ENCODE data around the gene PEDS1. TPM values are rescaled to one million over a fixed set of nuclear protein-coding genes. Genes with fewer than 3 reads are reported as not detected.

Gene PEDS1
- total RNA-seq, 1 donor from 2014 or later, result 9.5 TPM

DNA sequence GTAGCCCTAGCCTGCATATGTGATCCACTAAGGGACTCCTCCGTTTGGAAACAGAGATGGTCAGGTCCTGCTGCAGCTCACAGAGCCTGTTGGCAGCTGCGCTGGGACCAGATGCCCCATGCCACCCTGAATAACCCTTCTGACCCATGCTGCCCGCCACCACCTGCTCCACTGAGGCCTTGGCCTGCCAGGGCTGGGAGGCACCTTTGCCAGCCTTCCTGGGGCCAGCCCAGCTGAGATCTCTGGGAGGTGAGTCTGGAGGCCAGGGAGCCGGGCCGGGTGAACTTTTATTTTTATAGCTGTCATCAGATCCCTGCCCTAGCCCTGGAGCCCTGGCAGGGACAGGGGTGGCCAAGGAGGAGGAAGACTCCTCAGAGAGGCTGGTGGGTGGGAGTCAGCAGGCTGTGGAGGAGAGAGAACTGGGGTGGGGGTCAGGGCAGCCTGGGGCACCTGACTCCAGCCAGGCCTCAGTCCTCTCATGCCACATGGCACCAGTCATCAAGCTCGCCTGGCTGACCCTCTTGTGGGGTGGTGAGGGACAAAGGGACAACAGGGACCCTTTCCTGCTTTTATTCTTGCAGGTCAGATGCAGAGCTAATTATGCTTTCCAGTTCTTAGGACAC is 47.1 kb upstream of the PEDS1 start:
- H3K36me3 Mint-ChIP-seq, result no peaks in the 10 kb centered on the region
- TF ChIP-seq EZH2 (IDR thresholded peaks at IDR 0.05), result no peak
- TF ChIP-seq, protein P1, sequence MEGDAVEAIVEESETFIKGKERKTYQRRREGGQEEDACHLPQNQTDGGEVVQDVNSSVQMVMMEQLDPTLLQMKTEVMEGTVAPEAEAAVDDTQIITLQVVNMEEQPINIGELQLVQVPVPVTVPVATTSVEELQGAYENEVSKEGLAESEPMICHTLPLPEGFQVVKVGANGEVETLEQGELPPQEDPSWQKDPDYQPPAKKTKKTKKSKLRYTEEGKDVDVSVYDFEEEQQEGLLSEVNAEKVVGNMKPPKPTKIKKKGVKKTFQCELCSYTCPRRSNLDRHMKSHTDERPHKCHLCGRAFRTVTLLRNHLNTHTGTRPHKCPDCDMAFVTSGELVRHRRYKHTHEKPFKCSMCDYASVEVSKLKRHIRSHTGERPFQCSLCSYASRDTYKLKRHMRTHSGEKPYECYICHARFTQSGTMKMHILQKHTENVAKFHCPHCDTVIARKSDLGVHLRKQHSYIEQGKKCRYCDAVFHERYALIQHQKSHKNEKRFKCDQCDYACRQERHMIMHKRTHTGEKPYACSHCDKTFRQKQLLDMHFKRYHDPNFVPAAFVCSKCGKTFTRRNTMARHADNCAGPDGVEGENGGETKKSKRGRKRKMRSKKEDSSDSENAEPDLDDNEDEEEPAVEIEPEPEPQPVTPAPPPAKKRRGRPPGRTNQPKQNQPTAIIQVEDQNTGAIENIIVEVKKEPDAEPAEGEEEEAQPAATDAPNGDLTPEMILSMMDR (IDR thresholded peaks at IDR 0.05), result no peak
- TF ChIP-seq EZH2phosphoT487 (IDR thresholded peaks at IDR 0.05), result no peak
- H3F3A ChIP-seq (ENCODE audit: low read depth), result no peaks in the 10 kb centered on the region
- DNase-seq (ENCODE audit: low spot score), result no peak
- no peak overlapping the region for H3K27ac Mint-ChIP-seq
- H3K27me3 ChIP-seq, result no peaks in the 10 kb centered on the region
- H3K79me2 ChIP-seq (ENCODE audit: low read depth), result no peaks in the 10 kb centered on the region
- H3K36me3 ChIP-seq, result no peaks in the 10 kb centered on the region
- H3K27ac ChIP-seq, result no peak overlapping the region
- H2AFZ ChIP-seq (replicated peaks), result no peak overlapping the region
- no peak overlapping the region for H3K4me3 Mint-ChIP-seq
- no peaks in the 10 kb centered on the region for H3K9me3 ChIP-seq (ENCODE audit: low read depth)
- peaks cover 11% of the 10 kb centered on the region for H3K9me3 Mint-ChIP-seq
- H4K20me1 ChIP-seq (ENCODE audit: low read depth), result no peaks in the 10 kb centered on the region
- peaks cover 10% of the 10 kb centered on the region for H3K4me1 Mint-ChIP-seq
- no peak overlapping the region for H3K4me3 ChIP-seq
- peaks cover 7% of the 10 kb centered on the region for H3K27me3 Mint-ChIP-seq (ENCODE audit: insufficient read depth, low read depth)
- H3K9ac ChIP-seq, result no peak overlapping the region
- no peak overlapping the region for H3K4me2 ChIP-seq
- H3K4me1 ChIP-seq, result no peaks in the 10 kb centered on the region

DNA sequence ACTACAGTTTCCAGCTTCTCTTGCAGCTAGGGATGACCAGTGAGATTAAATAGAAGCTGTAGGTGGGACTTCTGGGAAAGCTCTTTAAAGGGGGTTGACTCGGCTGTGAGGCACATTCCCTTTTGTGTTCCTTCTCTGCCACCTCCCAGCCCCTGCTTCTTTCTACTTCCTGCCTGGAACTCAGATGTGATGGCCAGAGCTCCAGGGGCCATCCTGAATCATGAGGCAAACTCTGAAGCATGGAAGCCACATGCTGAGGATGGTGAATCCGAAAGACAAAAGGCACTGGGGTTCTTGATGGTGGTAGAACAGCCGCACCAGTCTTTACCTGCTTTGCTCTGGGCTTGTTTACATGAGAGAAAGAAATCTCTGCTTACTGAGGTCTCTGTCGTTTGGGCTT is 46.2 kb upstream of the PEDS1 start:
- Mint-ChIP-seq H3K27me3 (ENCODE audit: insufficient read depth, low read depth) (peaks cover 7% of the 10 kb centered on the region), H3K9me3 (peaks cover 11% of the 10 kb centered on the region), H3K36me3 (no peaks in the 10 kb centered on the region), H3K4me1 (peaks cover 13% of the 10 kb centered on the region), H3K27ac (no peak overlapping the region), H3K4me3 (no peak overlapping the region)
- DNase-seq (ENCODE audit: low spot score), result no peak
- no peaks in the 10 kb centered on the region for H3K9me3 ChIP-seq (ENCODE audit: low read depth)
- no peak for TF ChIP-seq EZH2phosphoT487 (IDR thresholded peaks at IDR 0.05)
- no peak for TF ChIP-seq EZH2 (IDR thresholded peaks at IDR 0.05)
- TF ChIP-seq, protein P1 (IDR thresholded peaks at IDR 0.05), result no peak
- H3K79me2 ChIP-seq (ENCODE audit: low read depth), result no peaks in the 10 kb centered on the region
- no peak overlapping the region for H3K4me2 ChIP-seq
- no peaks in the 10 kb centered on the region for H3K27me3 ChIP-seq
- H3K4me1 ChIP-seq, result no peaks in the 10 kb centered on the region
- no peak overlapping the region for H3K27ac ChIP-seq
- H2AFZ ChIP-seq (replicated peaks), result no peak overlapping the region
- no peak overlapping the region for H3K4me3 ChIP-seq
- H4K20me1 ChIP-seq (ENCODE audit: low read depth), result no peaks in the 10 kb centered on the region
- H3K36me3 ChIP-seq, result no peaks in the 10 kb centered on the region
- H3F3A ChIP-seq (ENCODE audit: low read depth), result no peaks in the 10 kb centered on the region
- no peak overlapping the region for H3K9ac ChIP-seq

DNA sequence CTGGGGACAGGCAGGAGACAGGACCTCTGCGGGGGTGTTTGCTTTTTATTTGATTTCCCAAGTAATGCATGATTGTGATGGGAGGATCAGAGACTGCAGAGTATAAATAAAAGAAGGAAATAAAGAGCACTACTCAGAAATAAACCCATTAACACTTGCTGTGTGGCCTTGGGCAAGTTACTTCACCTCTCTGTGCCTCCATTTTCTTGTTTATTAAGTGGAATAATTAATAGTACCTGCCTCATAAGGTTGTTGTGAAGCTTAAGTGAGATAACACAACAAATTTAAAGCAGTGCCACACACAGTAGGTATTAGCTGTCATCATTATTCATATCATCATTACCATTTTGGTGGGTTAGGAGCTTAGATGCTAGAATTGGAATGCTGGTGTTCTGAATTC is 45.2 kb upstream of the PEDS1 start:
- no peaks in the 10 kb centered on the region for H3K36me3 ChIP-seq
- no peak overlapping the region for H3K27ac ChIP-seq
- H3K4me1 ChIP-seq, result peaks cover 5% of the 10 kb centered on the region
- peaks cover under 1% of the 10 kb centered on the region for H4K20me1 ChIP-seq (ENCODE audit: low read depth)
- no peak for DNase-seq (ENCODE audit: low spot score)
- H3F3A ChIP-seq (ENCODE audit: low read depth), result no peaks in the 10 kb centered on the region
- Mint-ChIP-seq H3K36me3 (no peaks in the 10 kb centered on the region), H3K27me3 (ENCODE audit: insufficient read depth, low read depth) (peaks cover 2% of the 10 kb centered on the region), H3K4me3 (no peak overlapping the region), H3K9me3 (peaks cover 3% of the 10 kb centered on the region), H3K4me1 (peaks cover 18% of the 10 kb centered on the region), H3K27ac (no peak overlapping the region)
- no peak overlapping the region for H3K4me2 ChIP-seq
- H3K27me3 ChIP-seq, result peaks cover 5% of the 10 kb centered on the region
- H3K9me3 ChIP-seq (ENCODE audit: low read depth), result no peaks in the 10 kb centered on the region
- no peak overlapping the region for H3K4me3 ChIP-seq
- no peak overlapping the region for H2AFZ ChIP-seq (replicated peaks)
- TF ChIP-seq EZH2 (IDR thresholded peaks at IDR 0.05), result no peak
- TF ChIP-seq, protein P1 (IDR thresholded peaks at IDR 0.05), result no peak
- no peak for TF ChIP-seq EZH2phosphoT487 (IDR thresholded peaks at IDR 0.05)
- no peak overlapping the region for H3K9ac ChIP-seq
- H3K79me2 ChIP-seq (ENCODE audit: low read depth), result no peaks in the 10 kb centered on the region
